SIG-M5 treated with dmso at 0.1 percent for 504 hours (cell line): ENCODE results near the gene PDILT.
"Not testable (repeated sequence)": the region's sequence is repeated elsewhere in the genome, so short reads cannot be mapped to it uniquely, and the experiment has no call there.

ENCODE experiments used
- DNase-seq: peaks from one replicate; lab custom pipeline; 2025; ENCODE audit not compliant: unreplicated experiment; lab: John Stamatoyannopoulos, UW

The PDILT gene

GRCh38 chr16:20404637-20405036 is at the start of gene PDILT:
PDILT (minus strand) TSS chr16:20404737; CDS start chr16:20399300, 5,437 bp downstream.
- no peak for DNase-seq

GRCh38 chr16:20453633-20454032 is 49.1 kb upstream of the PDILT start:
- DNase-seq = not testable (repeated sequence)

GRCh38 chr16:20451364-20451763 is 46.8 kb upstream of the PDILT start, which contains the start of gene ACSM2A:
ACSM2A (plus strand) TSS chr16:20451521; CDS start chr16:20460115, 8,594 bp downstream.
- not testable (repeated sequence) for DNase-seq

- DNase-seq = not testable (repeated sequence)
These were observed 42.3 kb upstream of the PDILT start for GRCh38 chr16:20446652-20447393.

GRCh38 chr16:20441859-20442258 is 37.3 kb upstream of the PDILT start:
- not testable (repeated sequence) for DNase-seq

- DNase-seq = no peak
These were observed 36.7 kb upstream of the PDILT start for GRCh38 chr16:20441191-20441590.

- not testable (repeated sequence) for DNase-seq
These were observed 36.2 kb upstream of the PDILT start for GRCh38 chr16:20440731-20441130.

GRCh38 chr16:20439820-20440231 is 35.3 kb upstream of the PDILT start:
- not testable (repeated sequence) for DNase-seq

- DNase-seq = not testable (repeated sequence)
These were observed 34.4 kb upstream of the PDILT start for GRCh38 chr16:20438950-20439349.

GRCh38 chr16:20430948-20431347 is 26.4 kb upstream of the PDILT start:
- no peak for DNase-seq

- DNase-seq = not testable (repeated sequence)
These were observed 25.9 kb upstream of the PDILT start for GRCh38 chr16:20430480-20430879.

- DNase-seq = not testable (repeated sequence)
These were observed 25.0 kb upstream of the PDILT start for GRCh38 chr16:20429499-20429898.

GRCh38 chr16:20427401-20427797 is 22.9 kb upstream of the PDILT start:
- DNase-seq = not testable (repeated sequence)

GRCh38 chr16:20424129-20424866 is 19.8 kb upstream of the PDILT start:
- DNase-seq = no peak

GRCh38 chr16:20423772-20424128 is 19.2 kb upstream of the PDILT start:
- DNase-seq = not testable (repeated sequence)

GRCh38 chr16:20421748-20422147 is 17.2 kb upstream of the PDILT start:
- DNase-seq = not testable (repeated sequence)

GRCh38 chr16:20419093-20419492 is 14.6 kb upstream of the PDILT start:
- DNase-seq = not testable (repeated sequence)

GRCh38 chr16:20415541-20415940 is 11.0 kb upstream of the PDILT start:
- no peak for DNase-seq

- DNase-seq = no peak
These were observed 6.5 kb upstream of the PDILT start for GRCh38 chr16:20411055-20411454.

GRCh38 chr16:20410121-20410723 is 5.7 kb upstream of the PDILT start:
- peak; percentile 9 for DNase-seq

- DNase-seq = no peak
These were observed 5.0 kb upstream of the PDILT start, which contains the start of gene ACSM5 for GRCh38 chr16:20409398-20410120. ACSM5 (plus strand) TSS chr16:20409534; CDS start chr16:20411485, 1,951 bp downstream.
